ENCODE measurements around the gene ESYT2.

Gene ESYT2

GRCh38 chr7:158802535-158803366 is 26.6 kb downstream of the ESYT2 start:
- TF ChIP-seq, protein P1, sequence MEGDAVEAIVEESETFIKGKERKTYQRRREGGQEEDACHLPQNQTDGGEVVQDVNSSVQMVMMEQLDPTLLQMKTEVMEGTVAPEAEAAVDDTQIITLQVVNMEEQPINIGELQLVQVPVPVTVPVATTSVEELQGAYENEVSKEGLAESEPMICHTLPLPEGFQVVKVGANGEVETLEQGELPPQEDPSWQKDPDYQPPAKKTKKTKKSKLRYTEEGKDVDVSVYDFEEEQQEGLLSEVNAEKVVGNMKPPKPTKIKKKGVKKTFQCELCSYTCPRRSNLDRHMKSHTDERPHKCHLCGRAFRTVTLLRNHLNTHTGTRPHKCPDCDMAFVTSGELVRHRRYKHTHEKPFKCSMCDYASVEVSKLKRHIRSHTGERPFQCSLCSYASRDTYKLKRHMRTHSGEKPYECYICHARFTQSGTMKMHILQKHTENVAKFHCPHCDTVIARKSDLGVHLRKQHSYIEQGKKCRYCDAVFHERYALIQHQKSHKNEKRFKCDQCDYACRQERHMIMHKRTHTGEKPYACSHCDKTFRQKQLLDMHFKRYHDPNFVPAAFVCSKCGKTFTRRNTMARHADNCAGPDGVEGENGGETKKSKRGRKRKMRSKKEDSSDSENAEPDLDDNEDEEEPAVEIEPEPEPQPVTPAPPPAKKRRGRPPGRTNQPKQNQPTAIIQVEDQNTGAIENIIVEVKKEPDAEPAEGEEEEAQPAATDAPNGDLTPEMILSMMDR (conservative IDR thresholded peaks at IDR 0.05; ENCODE audit: control insufficient read depth, insufficient read depth, low read depth, low read length), result no peak
- H3K4me3 ChIP-seq (ENCODE audit: control insufficient read depth, low read depth, low read length), result no peak overlapping the region
- DNase-seq (ENCODE audit: low read depth), result peak; percentile 37

DNA sequence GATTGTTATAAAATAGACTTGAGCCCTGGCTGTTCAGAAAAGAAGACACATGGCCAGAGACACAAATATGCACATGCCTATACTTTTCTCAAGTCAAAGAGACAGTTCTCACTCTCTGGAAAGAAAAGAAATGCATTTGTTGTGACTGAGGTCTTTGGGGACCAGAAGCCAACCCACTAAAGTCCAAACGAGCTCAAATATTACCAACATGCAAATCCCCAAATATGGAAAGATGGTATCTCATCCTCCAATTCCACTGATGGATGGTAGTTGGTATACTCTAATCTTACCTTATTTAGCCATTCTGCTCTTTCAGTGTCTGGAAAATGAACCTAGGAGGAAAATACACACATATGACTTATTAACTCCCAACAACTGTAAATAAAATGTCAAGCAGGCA is 30.6 kb downstream of the ESYT2 start:
- H3K4me3 ChIP-seq (ENCODE audit: control insufficient read depth, low read depth, low read length), result no peak overlapping the region
- no peak for DNase-seq (ENCODE audit: low read depth)
- TF ChIP-seq, protein P1 (conservative IDR thresholded peaks at IDR 0.05; ENCODE audit: control insufficient read depth, insufficient read depth, low read depth, low read length), result no peak

DNA sequence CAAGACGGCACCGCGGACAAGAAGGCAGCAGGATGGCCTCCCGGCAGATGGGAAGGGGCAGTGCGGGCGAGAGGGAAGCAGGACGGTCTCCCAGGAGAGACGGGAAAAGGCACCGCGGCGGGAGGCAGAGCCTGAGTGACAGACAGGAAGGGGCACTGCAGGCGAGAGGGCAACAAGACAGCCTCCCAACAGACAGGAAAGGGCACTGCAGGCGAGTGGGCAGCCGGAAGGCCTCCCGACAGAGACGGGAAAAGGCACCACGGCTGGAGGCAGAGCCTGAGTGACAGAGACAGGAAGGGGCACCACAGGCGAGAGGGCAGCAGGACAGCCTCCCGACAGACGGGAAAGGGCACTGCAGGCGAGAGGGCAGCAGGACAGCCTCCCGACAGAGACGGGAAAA is 32.6 kb downstream of the ESYT2 start:
- no peak overlapping the region for H3K4me3 ChIP-seq (ENCODE audit: control insufficient read depth, low read depth, low read length)
- TF ChIP-seq, protein P1 (conservative IDR thresholded peaks at IDR 0.05; ENCODE audit: control insufficient read depth, insufficient read depth, low read depth, low read length), result no peak
- no peak for DNase-seq (ENCODE audit: low read depth)

DNA sequence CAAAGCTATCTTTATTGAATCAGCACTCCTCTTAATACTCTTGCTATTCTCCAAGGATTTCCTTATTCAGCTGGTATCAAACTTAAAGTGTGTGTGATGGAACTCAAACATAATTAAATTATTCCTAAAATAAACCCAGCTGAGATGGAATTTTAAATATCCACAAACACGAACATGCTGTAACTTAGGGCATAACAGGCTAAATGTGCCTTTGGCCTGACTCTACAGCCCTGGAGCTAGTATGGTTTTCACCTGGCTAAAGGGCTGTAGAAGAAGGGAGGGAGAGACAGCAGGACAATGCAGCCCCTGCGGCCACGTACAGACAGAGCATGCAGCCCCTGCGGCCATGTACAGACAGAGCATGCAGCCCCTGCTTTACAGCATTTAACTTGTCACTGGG is 34.0 kb downstream of the ESYT2 start:
- no peak for DNase-seq (ENCODE audit: low read depth)
- no peak overlapping the region for H3K4me3 ChIP-seq (ENCODE audit: control insufficient read depth, low read depth, low read length)
- TF ChIP-seq, protein P1 (conservative IDR thresholded peaks at IDR 0.05; ENCODE audit: control insufficient read depth, insufficient read depth, low read depth, low read length), result no peak

GRCh38 chr7:158791107-158791506 is 38.2 kb downstream of the ESYT2 start:
- DNase-seq (ENCODE audit: low read depth), result no peak
- no peak overlapping the region for H3K4me3 ChIP-seq (ENCODE audit: control insufficient read depth, low read depth, low read length)
- TF ChIP-seq, protein P1 (conservative IDR thresholded peaks at IDR 0.05; ENCODE audit: control insufficient read depth, insufficient read depth, low read depth, low read length), result no peak

DNA sequence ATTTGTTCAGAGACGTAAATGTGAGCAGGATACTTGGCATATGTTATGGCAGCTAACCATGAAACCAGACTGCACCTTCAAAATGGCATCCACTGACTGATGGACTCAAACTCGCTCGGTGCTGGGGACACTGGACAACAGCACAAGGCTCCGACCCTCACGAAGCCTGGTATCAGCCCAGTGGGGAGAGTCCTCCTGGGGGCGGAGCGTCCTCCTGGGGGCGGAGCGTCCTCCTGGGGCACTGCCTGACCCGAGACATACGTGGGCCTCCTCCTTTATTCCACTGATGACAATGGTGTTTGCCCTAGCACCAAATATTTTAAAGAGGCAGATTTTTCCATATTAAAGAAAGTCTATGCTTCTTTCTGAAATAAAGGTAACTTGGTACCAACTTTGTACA is 39.5 kb downstream of the ESYT2 start:
- TF ChIP-seq, protein P1 (conservative IDR thresholded peaks at IDR 0.05; ENCODE audit: control insufficient read depth, insufficient read depth, low read depth, low read length), result no peak
- H3K4me3 ChIP-seq (ENCODE audit: control insufficient read depth, low read depth, low read length), result no peak overlapping the region
- DNase-seq (ENCODE audit: low read depth), result no peak
